Large intestine (tissue), 3 donors: ENCODE measurements around the gene BACH2. TPM values are rescaled to one million over a fixed set of nuclear protein-coding genes. Genes with fewer than 3 reads are reported as not detected.

Experiments used
- DNase-seq, 2 donors: peaks; one replicate each; pipeline versions ENCODE4 v3.0.0 to v3.0.0-alpha.2; 2013
- H3K27ac ChIP-seq: one replicate; pipeline ENCODE4 v1.5.1; 2013; ENCODE audit warnings: low read length
- H3K27me3 ChIP-seq: 2 replicates; pipeline ENCODE4 v1.6.1; 2013; ENCODE audit warnings: low read length; ENCODE audit not compliant: control insufficient read depth, insufficient read depth
- H3K36me3 ChIP-seq: 2 replicates; pipeline ENCODE4 v1.6.1; 2013; ENCODE audit warnings: low read length; ENCODE audit not compliant: control insufficient read depth, insufficient read depth
- H3K4me1 ChIP-seq: one replicate; pipeline ENCODE4 v1.6.1; 2013; ENCODE audit warnings: low read length; ENCODE audit not compliant: control insufficient read depth, insufficient read depth
- H3K4me3 ChIP-seq: one replicate; pipeline ENCODE4 v1.5.1; 2013; ENCODE audit warnings: low read length
- H3K9me3 ChIP-seq: one replicate; pipeline ENCODE4 v1.6.1; 2013; ENCODE audit warnings: mild to moderate bottlenecking, low read depth, low read length, moderate library complexity; ENCODE audit not compliant: control insufficient read depth
- WGBS: methylation state at CpG from one replicate; pipeline ENCODE4 v1.1.5; 2013; ENCODE audit warnings: low lambda C conversion rate; ENCODE audit not compliant: insufficient coverage; 5-methylcytosine and 5-hydroxymethylcytosine counted together
- polyA plus RNA-seq: library from polyadenylated mRNA; unstranded; fragments of 120-200 nt; gene quantifications from one replicate; pipeline ENCODE4 v1.2.1, GENCODE V29; 2013

Gene BACH2
- polyA plus RNA-seq, 1 donor: 2.8 TPM

DNA sequence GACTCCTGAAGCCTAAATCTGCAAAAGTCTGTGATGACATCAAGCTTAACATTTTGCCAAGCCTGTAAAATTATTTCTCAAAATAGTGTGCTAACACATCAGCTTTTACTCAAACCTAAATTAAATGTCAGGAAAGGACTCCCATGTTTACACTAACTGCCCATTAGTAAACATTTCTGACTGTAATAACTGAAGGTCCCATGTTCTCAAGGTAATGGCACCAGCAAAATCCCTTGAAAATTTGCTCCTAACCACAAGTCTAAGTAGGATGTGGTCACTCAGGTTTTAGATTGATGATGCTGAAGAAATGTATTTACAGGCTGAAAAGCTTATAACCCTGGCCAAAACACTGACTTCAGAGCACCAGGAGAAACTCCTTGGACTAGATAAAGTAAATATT lies 33.0 kb downstream of the BACH2 start:
- Histone ChIP-seq H3K27me3 (no peaks in the 10 kb centered on the region), H3K36me3 (no peaks in the 10 kb centered on the region), H3K4me1 (no peaks in the 10 kb centered on the region), H3K9me3 (no peaks in the 10 kb centered on the region), H3K27ac (no peak overlapping the region), H3K4me3 (no peak overlapping the region)
- no peak for DNase-seq

DNA sequence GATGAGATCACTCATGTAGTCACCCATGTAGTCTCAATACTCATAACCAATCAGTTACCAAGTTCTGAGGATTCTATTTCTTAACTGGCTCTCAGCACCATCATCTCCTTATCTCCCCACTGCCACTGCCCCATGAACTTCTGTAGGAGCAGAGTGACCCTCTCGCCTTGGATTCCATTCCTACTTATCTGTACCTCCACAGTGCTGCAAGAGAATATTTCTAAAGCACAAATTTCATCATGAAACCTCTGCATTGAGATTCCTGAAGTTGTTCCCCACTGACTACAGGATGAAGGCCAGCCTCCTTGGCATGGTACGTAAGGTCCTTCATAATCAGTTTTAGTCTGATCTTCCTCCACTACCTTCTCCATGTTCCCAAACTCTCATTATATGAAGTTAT lies 34.8 kb downstream of the BACH2 start:
- WGBS: no CpG with 5 or more reads among the region's 2 CpGs

DNA sequence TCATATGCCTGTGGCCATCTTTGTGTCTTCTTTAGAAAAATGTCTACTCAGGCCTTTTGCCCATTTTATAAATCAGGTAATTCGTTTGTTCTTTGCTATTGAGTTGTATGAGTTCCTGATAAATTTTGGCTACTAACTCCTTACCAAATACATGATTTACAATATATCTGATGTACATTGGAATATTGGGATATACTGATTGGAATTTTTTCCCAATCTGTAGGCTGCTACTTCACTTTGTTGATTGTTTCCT lies 39.2 kb downstream of the BACH2 start:
- no peaks in the 10 kb centered on the region for H3K4me1 ChIP-seq
- no peak overlapping the region for H3K27ac ChIP-seq
- 100% methylated on average over 1 of the region's 1 CpG for WGBS
- no peak for DNase-seq
- no peaks in the 10 kb centered on the region for H3K9me3 ChIP-seq
- no peak overlapping the region for H3K4me3 ChIP-seq
- H3K27me3 ChIP-seq: no peaks in the 10 kb centered on the region
- H3K36me3 ChIP-seq: no peaks in the 10 kb centered on the region

More for the DNA sequence above, 34.8 kb downstream of the BACH2 start:
- Histone ChIP-seq H3K27me3 (no peaks in the 10 kb centered on the region), H3K27ac (no peak overlapping the region), H3K9me3 (no peaks in the 10 kb centered on the region), H3K36me3 (no peaks in the 10 kb centered on the region), H3K4me3 (no peak overlapping the region), H3K4me1 (no peaks in the 10 kb centered on the region)
- DNase-seq: no peak

DNA sequence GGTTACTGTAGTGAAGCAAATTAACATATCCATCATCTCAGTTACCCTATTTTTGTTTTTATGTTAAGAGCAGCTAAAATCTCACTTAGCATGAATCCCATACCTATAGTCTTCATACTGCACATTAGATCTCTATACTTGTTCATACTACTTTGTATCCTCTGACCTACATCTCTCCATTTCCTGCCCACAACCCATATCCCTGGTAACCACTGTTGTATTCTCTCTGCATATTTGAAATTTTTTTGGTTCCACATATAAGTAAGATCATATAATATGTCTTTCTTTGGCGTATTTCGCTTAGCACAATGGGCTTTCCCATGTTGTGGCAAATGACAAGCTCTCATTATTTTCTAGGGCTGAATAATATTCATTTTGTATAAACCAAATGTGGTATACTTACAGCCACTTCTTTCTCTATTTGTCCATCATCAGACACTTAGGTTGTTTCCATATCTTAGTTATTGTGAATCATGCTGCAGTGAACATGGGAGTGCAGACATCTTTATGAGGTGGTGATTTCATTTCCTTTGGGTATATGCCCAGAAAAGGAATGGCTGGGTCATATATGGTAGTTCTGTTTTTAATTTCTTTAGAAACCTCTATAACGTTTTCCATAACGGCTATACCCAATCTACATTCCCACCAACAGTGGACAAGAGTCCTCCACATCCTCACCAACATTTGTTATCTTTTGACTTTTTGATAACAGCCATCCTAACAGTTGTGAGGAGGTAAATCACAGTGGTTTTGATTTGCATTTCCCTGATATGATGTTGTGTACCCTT lies 39.8 kb downstream of the BACH2 start:
- Histone ChIP-seq H3K9me3 (no peaks in the 10 kb centered on the region), H3K27ac (no peak overlapping the region), H3K36me3 (no peaks in the 10 kb centered on the region), H3K4me1 (no peaks in the 10 kb centered on the region), H3K4me3 (no peak overlapping the region), H3K27me3 (no peaks in the 10 kb centered on the region)
- 91% methylated on average over 4 of the region's 4 CpGs for WGBS
- DNase-seq: no peak

DNA sequence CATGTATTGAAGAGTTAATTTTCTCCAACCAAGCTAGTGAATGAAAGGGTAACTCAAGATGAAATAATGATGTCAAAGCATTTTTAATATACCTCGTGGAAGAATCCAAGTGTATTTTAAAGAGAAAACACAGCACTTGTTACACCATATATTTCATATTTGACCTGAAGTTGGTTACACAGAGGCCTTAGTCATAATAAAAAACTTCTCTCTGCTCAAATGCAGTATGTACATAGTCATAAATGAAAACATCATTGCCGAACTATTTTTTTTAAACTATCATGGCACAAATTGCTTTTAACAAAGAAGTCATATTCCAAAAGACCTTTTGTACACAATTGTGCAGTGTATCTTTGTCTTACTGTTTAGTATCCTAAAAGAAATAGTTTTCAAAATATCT lies 43.0 kb downstream of the BACH2 start:
- no peaks in the 10 kb centered on the region for H3K27me3 ChIP-seq
- no peak for DNase-seq
- H3K27ac ChIP-seq: no peak overlapping the region
- no peaks in the 10 kb centered on the region for H3K9me3 ChIP-seq
- no peak overlapping the region for H3K4me3 ChIP-seq
- H3K36me3 ChIP-seq: no peaks in the 10 kb centered on the region
- no peaks in the 10 kb centered on the region for H3K4me1 ChIP-seq
- 75% methylated on average over 1 of the region's 2 CpGs for WGBS

DNA sequence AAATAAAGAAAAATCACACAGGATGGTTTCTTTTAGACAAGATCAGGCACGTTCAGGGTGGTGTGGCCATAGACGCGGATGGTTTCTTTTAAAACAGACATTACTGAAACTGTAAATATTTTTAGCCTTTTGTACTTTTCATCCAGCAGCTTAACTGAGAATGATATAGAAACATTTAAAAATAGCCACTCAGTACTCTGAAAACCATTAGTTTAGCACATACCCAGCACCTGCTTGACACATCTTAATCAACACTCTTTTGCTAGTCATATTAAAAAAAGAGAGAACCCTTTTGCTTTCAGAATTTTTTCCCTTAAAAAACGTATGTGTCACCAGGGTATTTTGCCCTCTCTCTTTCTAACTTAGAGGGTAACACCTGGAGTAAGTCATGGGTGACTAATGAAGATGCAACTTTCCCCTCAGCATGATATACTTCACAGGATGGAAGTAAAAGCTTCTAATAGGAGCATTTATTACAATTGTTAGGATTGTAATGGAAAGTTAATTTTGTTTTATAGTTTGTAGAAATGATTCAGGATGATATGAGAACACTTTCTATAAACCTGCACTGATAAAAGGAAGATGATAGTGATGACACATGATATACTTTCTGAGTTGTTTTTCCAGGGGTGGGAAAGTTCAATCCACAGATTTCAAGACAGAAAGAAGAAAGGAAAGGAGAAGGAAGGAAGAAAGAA lies 45.2 kb downstream of the BACH2 start:
- Histone ChIP-seq H3K4me3 (no peak overlapping the region), H3K36me3 (no peaks in the 10 kb centered on the region), H3K9me3 (no peaks in the 10 kb centered on the region), H3K4me1 (no peaks in the 10 kb centered on the region), H3K27me3 (no peaks in the 10 kb centered on the region), H3K27ac (no peak overlapping the region)
- WGBS: 100% methylated on average over 2 of the region's 4 CpGs
- no peak for DNase-seq

GRCh38 chr6:90250405-90250804 lies 46.2 kb downstream of the BACH2 start:
- no peak overlapping the region for H3K4me3 ChIP-seq
- H3K27ac ChIP-seq: no peak overlapping the region
- H3K36me3 ChIP-seq: no peaks in the 10 kb centered on the region
- no peaks in the 10 kb centered on the region for H3K9me3 ChIP-seq
- H3K27me3 ChIP-seq: no peaks in the 10 kb centered on the region
- DNase-seq: no peak
- no CpG with 5 or more reads among the region's 2 CpGs for WGBS
- no peaks in the 10 kb centered on the region for H3K4me1 ChIP-seq

DNA sequence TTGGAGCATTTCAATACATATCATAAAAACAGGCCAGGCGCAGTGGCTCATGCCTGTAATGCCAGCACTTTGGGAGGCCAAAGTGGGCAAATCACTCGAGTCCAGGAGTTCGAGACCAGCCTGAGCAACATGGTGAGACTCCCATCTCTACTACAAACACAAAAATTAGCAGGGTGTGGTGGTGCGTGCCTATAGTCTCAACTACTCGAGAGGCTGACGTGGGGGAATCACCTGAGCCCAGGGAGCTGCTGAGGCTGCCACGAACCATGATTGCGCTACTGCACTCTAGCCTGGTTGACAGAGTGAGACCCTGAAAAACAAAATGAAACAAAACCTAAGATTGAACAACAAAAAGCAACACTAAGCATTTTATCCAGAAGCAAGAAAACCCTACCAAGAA lies 47.2 kb downstream of the BACH2 start:
- Histone ChIP-seq H3K27me3 (no peaks in the 10 kb centered on the region), H3K36me3 (no peaks in the 10 kb centered on the region), H3K27ac (no peak overlapping the region), H3K4me1 (no peaks in the 10 kb centered on the region), H3K9me3 (no peaks in the 10 kb centered on the region), H3K4me3 (no peak overlapping the region)
- DNase-seq: no peak
- WGBS: no CpG with 5 or more reads among the region's 8 CpGs

GRCh38 chr6:90249034-90249433 lies 47.6 kb downstream of the BACH2 start:
- DNase-seq: no peak
- H3K4me1 ChIP-seq: no peaks in the 10 kb centered on the region
- H3K27ac ChIP-seq: no peak overlapping the region
- H3K4me3 ChIP-seq: no peak overlapping the region
- H3K9me3 ChIP-seq: no peaks in the 10 kb centered on the region
- no peaks in the 10 kb centered on the region for H3K27me3 ChIP-seq
- H3K36me3 ChIP-seq: no peaks in the 10 kb centered on the region

GRCh38 chr6:90247262-90247661 lies 49.4 kb downstream of the BACH2 start:
- Histone ChIP-seq H3K36me3 (no peaks in the 10 kb centered on the region), H3K4me3 (no peak overlapping the region), H3K4me1 (no peaks in the 10 kb centered on the region), H3K9me3 (no peaks in the 10 kb centered on the region), H3K27me3 (no peaks in the 10 kb centered on the region), H3K27ac (no peak overlapping the region)
- no peak for DNase-seq

DNA sequence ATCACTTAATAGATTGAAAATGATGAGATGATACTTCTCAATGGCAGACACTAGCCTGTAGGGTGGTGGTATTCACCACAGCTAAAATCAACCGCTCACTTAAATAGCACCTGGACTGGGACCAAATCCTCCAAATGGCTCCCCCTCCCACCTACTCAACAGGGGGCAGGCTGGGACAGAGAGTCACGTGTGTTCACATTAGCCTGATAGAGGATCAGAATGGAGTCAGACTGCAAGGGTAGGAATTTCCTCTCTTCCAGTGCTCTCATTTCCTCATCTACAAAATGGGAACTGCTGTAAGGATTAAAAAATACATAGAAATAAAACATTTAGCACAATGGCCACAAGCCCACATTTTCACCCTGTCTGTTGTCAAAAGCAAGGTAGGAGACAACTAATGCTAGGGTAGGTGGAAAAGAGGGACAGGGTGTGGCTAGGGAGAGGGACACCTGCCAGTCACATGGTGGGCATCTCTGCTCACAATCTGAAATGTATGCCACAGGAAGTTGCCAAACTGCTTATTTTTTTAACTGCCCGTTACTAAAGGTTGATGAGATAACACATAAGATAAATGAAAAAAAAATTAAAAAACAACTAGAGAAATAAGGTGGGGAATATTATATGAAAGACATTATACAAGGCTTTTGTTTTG lies 55.3 kb downstream of the BACH2 start:
- no peak overlapping the region for H3K4me3 ChIP-seq
- H3K27me3 ChIP-seq: no peaks in the 10 kb centered on the region
- 100% methylated on average over 1 of the region's 3 CpGs for WGBS
- H3K27ac ChIP-seq: no peak overlapping the region
- no peak for DNase-seq
- no peaks in the 10 kb centered on the region for H3K36me3 ChIP-seq
- H3K9me3 ChIP-seq: no peaks in the 10 kb centered on the region
- peaks cover 7% of the 10 kb centered on the region for H3K4me1 ChIP-seq
